Mesendoderm (in vitro differentiated cells): ENCODE data around the gene ADGRV1.

Source experiments
- DNase-seq: peaks from one replicate; pipeline ENCODE4 v3.0.0; 2013
- H2AK5ac ChIP-seq: 2 replicates; pipeline ENCODE4 v1.6.1; 2013; ENCODE audit warnings: low read length, inconsistent platforms
- H2BK120ac ChIP-seq: 2 replicates; pipeline ENCODE4 v1.6.1; 2013; ENCODE audit warnings: low read depth, mild to moderate bottlenecking, low read length, moderate library complexity, mixed read lengths
- H2BK15ac ChIP-seq: replicated peaks from 2 replicates; pipeline ENCODE4 v1.6.1; 2013; ENCODE audit warnings: low read depth, mild to moderate bottlenecking, moderate library complexity
- H2BK5ac ChIP-seq: 2 replicates; pipeline ENCODE4 v1.6.1; 2013; ENCODE audit warnings: low read length, inconsistent platforms
- H3K18ac ChIP-seq: 2 replicates; pipeline ENCODE4 v1.6.1; 2013; ENCODE audit warnings: mild to moderate bottlenecking, low read length, mixed read lengths
- H3K23ac ChIP-seq: one replicate; pipeline ENCODE4 v1.6.1; 2013; ENCODE audit warnings: low read length
- H3K27ac ChIP-seq: 2 replicates; pipeline ENCODE4 v1.5.1; 2013; ENCODE audit warnings: low read depth, mild to moderate bottlenecking, inconsistent platforms, low read length, moderate library complexity
- H3K27me3 ChIP-seq: 2 replicates; pipeline ENCODE4 v1.6.1; 2013; ENCODE audit warnings: low read length, control low read depth, mild to moderate bottlenecking, inconsistent platforms; ENCODE audit not compliant: insufficient read depth, poor library complexity
- H3K36me3 ChIP-seq: 2 replicates; pipeline ENCODE4 v1.6.1; 2013; ENCODE audit warnings: low read length, inconsistent platforms; ENCODE audit not compliant: control insufficient read depth, insufficient read depth
- H3K4ac ChIP-seq: one replicate; pipeline ENCODE4 v1.6.1; 2013; ENCODE audit warnings: low read depth, mild to moderate bottlenecking, low read length, moderate library complexity
- H3K4me1 ChIP-seq: 2 replicates; pipeline ENCODE4 v1.6.1; 2013; ENCODE audit warnings: low read depth, low read length, inconsistent platforms; ENCODE audit not compliant: control insufficient read depth
- H3K4me2 ChIP-seq: 2 replicates; pipeline ENCODE4 v1.6.1; 2013; ENCODE audit warnings: low read length
- H3K4me3 ChIP-seq: 2 replicates; pipeline ENCODE4 v1.5.1; 2013; ENCODE audit warnings: mild to moderate bottlenecking, low read length
- H3K56ac ChIP-seq: one replicate; pipeline ENCODE4 v1.6.1; 2013; ENCODE audit warnings: low read length
- H3K79me1 ChIP-seq: 2 replicates; pipeline ENCODE4 v1.6.1; 2013; ENCODE audit warnings: low read length, inconsistent platforms
- H3K79me2 ChIP-seq: 2 replicates; pipeline ENCODE4 v1.6.1; 2013; ENCODE audit warnings: mild to moderate bottlenecking, low read length; ENCODE audit not compliant: control insufficient read depth, insufficient read depth
- H3K9ac ChIP-seq: 2 replicates; pipeline ENCODE4 v1.6.1; 2013; ENCODE audit warnings: low read length, inconsistent platforms
- H4K5ac ChIP-seq: one replicate; pipeline ENCODE4 v1.6.1; 2013; ENCODE audit warnings: low read length
- H4K8ac ChIP-seq: one replicate; pipeline ENCODE4 v1.6.1; 2013; ENCODE audit warnings: low read depth, mild to moderate bottlenecking, control low read depth, low read length, moderate library complexity
- WGBS: extraction: QIAGEN DNeasy Blood & Tissue Kit; methylation state at CpG from one replicate; pipeline ENCODE4 v1.1.7; 2013; ENCODE audit warnings: low lambda C conversion rate, missing lambda C conversion rate; ENCODE audit not compliant: insufficient coverage; ENCODE audit errors: extremely low coverage; 5-methylcytosine and 5-hydroxymethylcytosine counted together

The ADGRV1 gene

GRCh38 chr5:90985341-90985740 lies 426.7 kb downstream of the ADGRV1 start:
- Histone ChIP-seq H4K8ac (no peak overlapping the region), H3K56ac (no peak overlapping the region), H3K4me1 (no peaks in the 10 kb centered on the region), H3K79me1 (no peaks in the 10 kb centered on the region), H4K5ac (no peak overlapping the region), H3K4ac (no peak overlapping the region), H3K4me2 (no peak overlapping the region), H3K4me3 (no peak overlapping the region), H3K79me2 (no peaks in the 10 kb centered on the region), H2BK5ac (no peak overlapping the region), H3K18ac (no peak overlapping the region), H2BK120ac (no peak overlapping the region), H3K9ac (no peak overlapping the region), H2AK5ac (no peak overlapping the region), H3K27me3 (no peaks in the 10 kb centered on the region), H3K27ac (no peak overlapping the region), H3K36me3 (no peaks in the 10 kb centered on the region), H3K23ac (no peak overlapping the region), H2BK15ac (no peak overlapping the region)
- DNase-seq, result no peak
- WGBS, result no CpG with 5 or more reads among the region's 3 CpGs

- Histone ChIP-seq H3K4me3 (no peak overlapping the region), H2BK5ac (no peak overlapping the region), H3K56ac (no peak overlapping the region), H3K27me3 (no peaks in the 10 kb centered on the region), H4K8ac (no peak overlapping the region), H2AK5ac (no peak overlapping the region), H3K4me2 (no peak overlapping the region), H3K36me3 (no peaks in the 10 kb centered on the region), H3K23ac (no peak overlapping the region), H3K18ac (no peak overlapping the region), H3K4me1 (no peaks in the 10 kb centered on the region), H3K4ac (no peak overlapping the region), H2BK120ac (no peak overlapping the region), H3K9ac (no peak overlapping the region), H3K79me2 (no peaks in the 10 kb centered on the region), H4K5ac (no peak overlapping the region), H3K79me1 (no peaks in the 10 kb centered on the region), H3K27ac (no peak overlapping the region), H2BK15ac (no peak overlapping the region)
- WGBS, result no CpG with 5 or more reads among the region's 4 CpGs
- DNase-seq, result no peak
Measured at GRCh38 chr5:90987726-90988125, 429.1 kb downstream of the ADGRV1 start.

DNA sequence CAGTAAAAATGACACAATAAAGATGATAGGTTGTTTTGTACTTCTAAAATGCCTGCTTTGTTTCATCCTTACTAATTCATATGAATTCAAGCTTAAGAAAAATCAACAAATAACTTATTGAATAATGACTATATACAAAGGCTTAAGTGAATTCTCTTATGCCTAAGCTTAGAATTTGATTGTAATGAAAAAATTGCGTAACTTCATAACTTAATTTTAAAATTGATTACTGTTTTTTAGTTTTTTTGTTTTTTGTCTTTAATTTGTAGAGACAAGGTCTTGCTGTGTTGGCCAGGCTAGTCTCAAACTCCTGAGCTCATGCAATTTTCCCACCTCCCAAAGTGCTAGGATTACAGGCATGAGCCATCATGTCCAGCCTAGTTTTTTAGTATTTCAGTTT lies 432.6 kb downstream of the ADGRV1 start:
- H2BK15ac ChIP-seq, result no peak overlapping the region
- H3K79me2 ChIP-seq, result no peaks in the 10 kb centered on the region
- WGBS, result no CpG with 5 or more reads among the region's 1 CpG
- H3K79me1 ChIP-seq, result no peaks in the 10 kb centered on the region
- H4K5ac ChIP-seq, result no peak overlapping the region
- H3K36me3 ChIP-seq, result no peaks in the 10 kb centered on the region
- no peak overlapping the region for H3K27ac ChIP-seq
- no peak overlapping the region for H2BK5ac ChIP-seq
- H3K4me2 ChIP-seq, result no peak overlapping the region
- H3K23ac ChIP-seq, result no peak overlapping the region
- H3K4ac ChIP-seq, result no peak overlapping the region
- H3K27me3 ChIP-seq, result no peaks in the 10 kb centered on the region
- no peaks in the 10 kb centered on the region for H3K4me1 ChIP-seq
- no peak overlapping the region for H2BK120ac ChIP-seq
- no peak overlapping the region for H4K8ac ChIP-seq
- DNase-seq, result no peak
- H3K4me3 ChIP-seq, result no peak overlapping the region
- H2AK5ac ChIP-seq, result no peak overlapping the region
- H3K56ac ChIP-seq, result no peak overlapping the region
- H3K18ac ChIP-seq, result no peak overlapping the region
- H3K9ac ChIP-seq, result no peak overlapping the region

DNA sequence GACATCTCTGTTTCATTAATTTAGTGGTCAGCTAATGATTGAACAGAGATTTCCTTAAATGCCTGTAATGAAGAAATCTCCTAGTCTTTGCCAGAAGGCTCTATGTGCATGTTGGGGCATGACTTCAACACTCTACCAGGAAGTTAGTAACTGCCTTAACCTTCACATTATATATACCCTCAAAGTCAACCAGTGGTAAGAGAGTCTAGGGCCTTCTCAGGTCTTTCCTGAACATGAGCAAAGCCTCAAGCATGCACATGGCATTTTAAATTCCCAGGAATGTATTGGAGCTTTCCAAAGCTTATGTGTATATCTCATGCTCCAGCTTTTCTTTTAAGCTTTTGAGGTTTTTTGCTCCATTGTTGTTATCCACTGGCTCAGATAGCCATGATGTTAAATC lies 436.2 kb downstream of the ADGRV1 start:
- Histone ChIP-seq H3K27me3 (no peaks in the 10 kb centered on the region), H3K4me2 (no peak overlapping the region), H3K4me3 (no peak overlapping the region), H3K23ac (no peak overlapping the region), H3K56ac (no peak overlapping the region), H2BK120ac (no peak overlapping the region), H4K8ac (no peak overlapping the region), H2AK5ac (no peak overlapping the region), H2BK15ac (no peak overlapping the region), H3K4me1 (no peaks in the 10 kb centered on the region), H3K18ac (no peak overlapping the region), H3K79me2 (no peaks in the 10 kb centered on the region), H3K36me3 (no peaks in the 10 kb centered on the region), H3K79me1 (no peaks in the 10 kb centered on the region), H4K5ac (no peak overlapping the region), H2BK5ac (no peak overlapping the region), H3K9ac (no peak overlapping the region), H3K27ac (no peak overlapping the region), H3K4ac (no peak overlapping the region)
- DNase-seq, result no peak

GRCh38 chr5:90996089-90996488 lies 437.5 kb downstream of the ADGRV1 start:
- no peaks in the 10 kb centered on the region for H3K4me1 ChIP-seq
- H3K79me1 ChIP-seq, result no peaks in the 10 kb centered on the region
- no peak overlapping the region for H3K18ac ChIP-seq
- H3K9ac ChIP-seq, result no peak overlapping the region
- no peak overlapping the region for H4K8ac ChIP-seq
- DNase-seq, result no peak
- no peak overlapping the region for H2BK5ac ChIP-seq
- H4K5ac ChIP-seq, result no peak overlapping the region
- no peak overlapping the region for H2BK120ac ChIP-seq
- no peaks in the 10 kb centered on the region for H3K27me3 ChIP-seq
- H3K4ac ChIP-seq, result no peak overlapping the region
- WGBS, result no CpG with 5 or more reads among the region's 3 CpGs
- no peak overlapping the region for H3K23ac ChIP-seq
- H2BK15ac ChIP-seq, result no peak overlapping the region
- H2AK5ac ChIP-seq, result no peak overlapping the region
- no peak overlapping the region for H3K56ac ChIP-seq
- no peak overlapping the region for H3K4me3 ChIP-seq
- no peaks in the 10 kb centered on the region for H3K36me3 ChIP-seq
- H3K79me2 ChIP-seq, result no peaks in the 10 kb centered on the region
- no peak overlapping the region for H3K27ac ChIP-seq
- H3K4me2 ChIP-seq, result no peak overlapping the region

DNA sequence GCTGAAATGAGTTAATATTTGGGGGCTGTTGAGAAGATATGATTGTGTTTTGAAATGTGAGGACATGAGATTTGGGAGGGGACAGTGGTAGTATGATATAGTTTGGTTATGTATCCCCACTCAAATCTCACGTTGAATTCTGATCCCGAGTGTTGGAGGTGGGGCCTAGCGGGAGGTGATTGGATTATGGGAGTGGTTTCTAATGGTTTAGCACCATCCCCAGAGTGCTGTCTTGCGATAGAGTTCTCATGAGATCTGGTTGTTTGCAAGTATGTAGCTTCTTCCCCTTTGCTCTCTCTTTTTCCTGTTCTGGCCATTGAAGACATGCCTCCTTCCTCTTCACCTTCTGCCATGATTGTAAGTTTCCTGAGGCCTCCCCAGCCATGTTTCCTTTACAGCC lies 438.5 kb downstream of the ADGRV1 start:
- no peaks in the 10 kb centered on the region for H3K79me2 ChIP-seq
- no peak overlapping the region for H4K5ac ChIP-seq
- H2AK5ac ChIP-seq, result no peak overlapping the region
- no peak overlapping the region for H3K56ac ChIP-seq
- no peak overlapping the region for H3K18ac ChIP-seq
- no CpG with 5 or more reads among the region's 4 CpGs for WGBS
- no peak overlapping the region for H3K23ac ChIP-seq
- no peak overlapping the region for H2BK5ac ChIP-seq
- H3K4me2 ChIP-seq, result no peak overlapping the region
- H3K79me1 ChIP-seq, result no peaks in the 10 kb centered on the region
- no peaks in the 10 kb centered on the region for H3K4me1 ChIP-seq
- no peaks in the 10 kb centered on the region for H3K36me3 ChIP-seq
- no peak overlapping the region for H2BK15ac ChIP-seq
- no peak overlapping the region for H3K9ac ChIP-seq
- DNase-seq, result no peak
- no peak overlapping the region for H3K27ac ChIP-seq
- H3K4me3 ChIP-seq, result no peak overlapping the region
- H4K8ac ChIP-seq, result no peak overlapping the region
- no peaks in the 10 kb centered on the region for H3K27me3 ChIP-seq
- H2BK120ac ChIP-seq, result no peak overlapping the region
- H3K4ac ChIP-seq, result no peak overlapping the region
